NCI-H1694 treated with DMSO at 0.1 percent for 48 hours (cell line): ENCODE measurements around the gene PLAC1.

Source experiments
- DNase-seq: peaks from one replicate; lab custom pipeline; 2025; lab: John Stamatoyannopoulos, UW

Gene PLAC1

DNA sequence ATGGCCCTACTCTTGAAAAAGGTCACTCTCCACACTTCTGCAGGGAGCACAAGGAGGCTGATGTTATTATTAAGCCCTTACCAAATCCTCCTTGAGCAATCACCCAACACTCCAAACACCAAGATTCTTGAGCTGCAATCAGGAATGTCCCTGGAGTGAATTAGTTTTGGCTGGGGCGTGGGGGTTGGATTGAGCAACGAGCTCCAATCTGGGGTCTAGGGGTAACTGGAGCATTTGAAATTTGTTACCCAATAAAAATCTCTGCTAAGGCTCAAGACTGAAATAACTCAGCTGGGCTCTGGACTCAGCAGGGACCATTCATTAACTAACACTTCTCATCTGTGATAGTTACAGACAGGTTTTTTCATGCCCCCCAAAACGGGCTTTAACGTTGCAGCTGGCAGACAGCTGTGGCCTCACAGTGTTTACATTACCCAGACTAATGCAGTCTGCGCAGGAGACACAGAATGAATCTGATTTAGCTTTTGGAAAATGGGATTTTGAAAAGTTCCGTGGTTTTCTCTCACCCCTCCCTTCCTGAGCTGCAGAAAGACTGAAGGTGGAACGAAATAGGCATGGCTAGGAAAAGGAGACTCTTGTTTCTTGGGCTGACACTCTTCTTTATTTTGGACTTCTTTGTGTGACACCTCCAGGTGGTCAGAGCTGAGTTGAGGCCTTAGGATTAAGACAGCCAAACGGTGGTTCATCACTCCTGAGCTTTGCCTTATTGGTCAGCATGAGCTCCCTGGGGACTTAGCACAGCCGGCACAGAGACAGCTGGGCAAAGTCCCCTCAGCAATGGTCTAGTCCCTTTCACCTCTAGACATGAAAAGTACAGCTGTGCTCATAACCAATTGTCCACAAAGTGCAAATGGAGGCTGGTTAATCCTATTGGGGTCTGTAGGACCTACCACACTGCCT, 26.6 kb downstream of the PLAC1 start:
- DNase-seq, result peak; percentile 47

DNA sequence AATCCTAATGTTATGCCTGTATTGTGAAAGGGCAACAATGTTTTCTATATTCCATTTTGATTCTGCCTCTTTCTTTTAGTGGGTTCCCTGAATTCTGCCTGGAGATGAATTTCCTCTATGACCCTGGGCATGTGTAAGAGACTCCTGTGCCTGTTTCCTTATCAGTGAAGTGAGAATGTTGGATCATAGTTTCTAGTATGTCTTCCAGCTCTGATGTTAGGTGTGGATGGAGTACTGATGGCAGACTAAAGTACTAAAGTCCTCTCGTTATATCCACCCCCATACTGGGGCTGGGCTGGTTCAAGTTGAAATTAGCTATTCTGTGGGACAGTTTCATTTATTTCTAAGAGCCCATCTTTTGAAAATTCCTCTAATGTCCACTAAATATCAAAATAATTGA, 29.6 kb downstream of the PLAC1 start:
- no peak for DNase-seq

DNA sequence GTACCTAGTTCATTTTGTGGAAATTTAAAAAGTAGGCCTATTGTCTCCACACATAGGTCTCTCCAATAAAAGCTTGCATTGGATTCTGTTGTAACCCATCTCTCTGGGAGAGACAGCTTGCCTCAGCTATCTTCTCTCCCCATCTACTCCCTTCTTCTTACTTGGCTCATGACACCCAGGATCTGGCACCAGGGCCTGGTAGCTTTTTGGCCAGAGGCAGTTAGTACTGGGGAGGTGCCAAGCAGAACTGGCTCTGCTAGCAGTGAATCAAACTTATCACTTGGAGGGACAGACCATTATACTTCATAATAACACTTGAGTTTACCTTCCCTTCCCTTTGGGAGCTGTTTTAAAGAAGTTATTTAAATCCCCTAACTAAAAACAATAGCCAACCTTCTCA, 31.8 kb downstream of the PLAC1 start:
- no peak for DNase-seq

DNA sequence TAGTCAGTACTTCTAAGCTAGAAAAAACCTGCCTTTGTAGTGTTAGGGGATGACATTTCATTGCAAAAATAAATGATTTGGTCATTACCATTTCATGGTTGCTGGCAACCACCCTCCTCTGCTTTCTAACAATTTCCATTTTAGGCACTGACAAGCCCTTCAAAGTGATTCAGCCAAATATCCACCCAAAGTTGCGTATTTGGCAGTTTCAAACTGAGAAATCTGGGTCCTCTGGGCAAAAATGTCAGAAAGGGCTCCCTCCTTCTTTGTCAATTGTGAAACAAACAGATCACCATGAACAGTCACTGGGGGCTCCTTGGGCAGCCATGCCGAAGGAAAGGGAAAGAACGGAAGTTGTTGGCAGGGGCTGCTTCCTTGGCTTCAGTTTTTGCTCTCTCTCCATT, 33.0 kb downstream of the PLAC1 start:
- DNase-seq, result no peak

DNA sequence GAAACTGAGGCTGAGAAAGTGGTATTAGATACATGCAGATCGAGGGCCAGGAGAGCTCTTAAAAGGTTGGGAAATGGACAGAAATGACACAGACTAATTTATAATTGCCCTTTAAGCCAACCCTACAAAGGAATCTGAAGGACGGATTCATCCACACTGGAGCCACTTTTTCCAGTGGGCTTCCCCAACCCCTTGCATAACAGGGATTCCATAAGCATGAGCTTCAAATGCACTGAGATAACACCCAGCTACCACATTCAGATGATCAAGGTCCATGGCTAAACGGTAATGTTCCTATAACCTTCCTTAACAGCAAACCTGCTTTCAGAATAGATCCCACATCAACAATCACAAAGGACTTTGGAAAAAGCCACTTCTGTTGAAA, 34.2 kb downstream of the PLAC1 start:
- DNase-seq, result no peak

DNA sequence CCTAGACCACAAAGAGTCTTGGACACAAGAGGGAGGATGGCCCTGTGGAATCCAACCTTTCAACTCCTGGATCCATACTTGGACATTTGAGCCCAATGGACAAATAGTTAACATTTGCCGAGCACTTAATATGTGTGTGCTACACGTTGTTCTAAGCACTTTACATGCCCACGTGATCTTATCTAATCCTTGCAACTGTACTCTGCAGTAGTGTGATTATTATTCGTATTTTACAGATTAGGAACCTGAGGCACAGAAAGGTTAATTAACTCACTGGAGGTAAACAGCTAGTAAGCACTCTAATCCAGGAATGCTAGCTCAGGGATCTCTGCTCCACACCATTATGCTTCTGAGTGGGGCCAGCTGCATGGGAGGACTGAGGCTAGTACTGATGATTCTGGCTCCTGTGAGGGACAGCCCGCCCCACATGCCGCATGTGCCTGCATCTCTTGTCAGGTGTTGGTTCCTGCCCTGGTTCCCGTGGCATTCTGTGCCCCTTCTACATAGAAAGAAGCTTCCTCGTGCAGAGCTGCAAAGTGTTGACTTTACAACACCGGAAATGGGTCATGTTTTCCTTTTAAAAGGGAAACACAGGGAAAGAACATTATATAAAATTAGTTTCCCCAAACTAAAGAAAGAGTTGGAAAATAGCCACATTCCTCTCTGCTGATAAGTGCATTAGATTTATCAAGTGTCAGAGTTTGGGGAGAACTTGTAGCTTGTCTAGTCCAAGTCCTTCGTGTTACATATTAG, 34.8 kb downstream of the PLAC1 start:
- DNase-seq, result no peak

DNA sequence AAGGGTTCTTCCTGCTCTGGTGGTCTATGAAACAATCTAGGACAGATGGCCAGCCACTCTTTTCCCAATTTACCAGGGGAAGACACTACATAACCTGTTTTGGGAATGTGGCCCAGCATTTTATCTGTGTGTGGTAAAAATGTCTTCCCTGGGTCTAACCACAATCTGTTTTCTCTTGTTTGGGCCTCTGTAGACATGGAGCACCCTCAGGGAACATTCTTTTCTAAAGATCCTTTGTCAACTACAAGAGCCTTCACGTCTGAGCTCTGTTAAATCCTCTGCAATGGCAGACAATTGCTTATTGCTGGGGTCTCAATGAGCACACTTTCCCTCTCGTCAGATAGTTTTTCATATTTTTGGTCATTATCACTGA, 35.5 kb downstream of the PLAC1 start:
- DNase-seq, result no peak

DNA sequence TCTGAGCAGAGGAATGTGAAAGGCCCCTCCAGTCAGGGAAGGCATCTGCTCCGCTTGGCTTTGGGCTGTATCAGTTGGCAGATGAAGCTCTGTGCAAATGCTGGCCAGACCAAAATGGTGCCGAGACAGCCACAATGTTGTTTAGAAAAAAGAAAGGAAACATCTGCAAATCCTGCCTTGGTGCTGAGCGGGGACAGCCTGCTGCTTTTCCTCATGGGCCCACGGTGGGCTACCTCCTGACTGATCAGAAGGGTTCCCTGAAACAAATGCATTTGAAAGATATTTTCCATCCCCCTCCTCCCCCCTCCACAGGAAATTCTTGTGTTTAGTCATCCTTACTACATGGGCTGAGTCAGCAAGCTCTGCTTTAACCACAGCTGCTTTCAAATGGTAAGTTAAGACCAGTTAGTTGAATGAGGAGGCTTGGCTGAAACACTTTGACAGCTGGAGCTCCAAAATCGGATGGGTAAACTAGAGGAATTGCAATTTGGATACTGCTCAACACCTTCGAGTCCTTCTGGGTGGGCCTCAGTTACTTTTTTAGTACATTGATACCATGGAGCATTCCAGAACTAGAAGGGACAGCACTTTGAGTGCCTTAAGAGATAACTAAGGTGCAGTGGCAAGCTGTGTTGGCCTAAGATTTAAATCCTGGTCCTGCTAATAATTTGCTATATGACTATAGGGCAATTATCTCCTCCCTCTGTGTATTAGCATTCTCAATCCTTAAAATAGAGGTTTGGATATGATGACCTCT, 36.0 kb downstream of the PLAC1 start:
- peak; percentile 34 for DNase-seq

DNA sequence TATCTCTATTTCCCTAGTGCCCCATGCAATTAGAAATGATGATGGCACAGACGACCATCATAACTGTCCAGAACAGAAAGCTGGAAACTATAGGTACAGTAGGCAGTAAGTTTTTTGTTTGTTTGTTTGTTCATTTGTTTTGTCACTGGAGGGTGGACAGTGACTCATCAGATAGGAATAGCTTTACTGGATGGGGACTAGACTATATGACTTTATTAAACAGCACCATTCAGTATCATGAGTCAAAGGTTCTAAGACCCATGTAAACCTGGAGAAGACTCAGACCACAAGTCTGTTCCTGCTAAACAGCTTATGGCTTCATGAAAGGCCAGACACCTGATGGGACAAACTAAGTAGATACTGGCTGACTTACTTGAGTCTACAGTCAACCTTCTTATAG, 38.4 kb downstream of the PLAC1 start:
- no peak for DNase-seq

DNA sequence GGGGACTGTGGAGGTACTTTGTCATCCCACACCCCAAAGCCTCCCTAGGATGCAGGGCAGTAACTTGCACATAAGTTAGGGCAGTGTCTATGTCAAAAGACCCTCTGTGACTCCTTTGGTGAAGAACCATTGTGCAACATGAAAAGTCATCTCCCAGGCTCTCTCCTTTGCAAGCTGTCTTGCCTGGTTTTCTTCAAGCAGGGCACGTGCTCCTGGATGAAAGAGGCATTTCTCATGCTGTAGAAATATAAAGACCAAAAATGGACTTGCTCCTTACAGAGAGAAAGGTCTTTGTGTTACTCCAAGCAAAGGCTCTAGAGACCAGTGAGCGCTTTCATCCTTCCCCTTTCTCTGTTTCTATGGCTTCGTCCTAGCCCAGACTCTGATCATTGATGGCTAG, 44.9 kb downstream of the PLAC1 start:
- DNase-seq, result no peak

DNA sequence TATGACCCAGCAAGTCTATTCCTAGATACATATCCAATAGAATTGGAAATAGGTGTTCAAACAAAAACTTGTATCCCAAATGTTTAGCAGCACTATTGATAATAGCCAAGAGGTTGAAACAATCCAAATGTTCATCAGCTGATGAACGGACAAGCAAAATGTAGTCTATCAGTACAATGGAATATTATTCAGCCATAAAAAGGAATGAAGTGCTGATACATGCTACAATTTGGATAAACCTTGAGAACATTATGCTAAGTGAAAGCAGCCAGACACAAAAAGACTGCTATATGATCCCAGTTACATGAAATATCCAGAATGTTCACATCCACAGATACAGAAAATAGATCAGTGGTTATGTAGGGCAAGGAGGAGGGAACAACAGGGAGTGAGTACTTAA, 50.1 kb downstream of the PLAC1 start:
- DNase-seq, result no peak

DNA sequence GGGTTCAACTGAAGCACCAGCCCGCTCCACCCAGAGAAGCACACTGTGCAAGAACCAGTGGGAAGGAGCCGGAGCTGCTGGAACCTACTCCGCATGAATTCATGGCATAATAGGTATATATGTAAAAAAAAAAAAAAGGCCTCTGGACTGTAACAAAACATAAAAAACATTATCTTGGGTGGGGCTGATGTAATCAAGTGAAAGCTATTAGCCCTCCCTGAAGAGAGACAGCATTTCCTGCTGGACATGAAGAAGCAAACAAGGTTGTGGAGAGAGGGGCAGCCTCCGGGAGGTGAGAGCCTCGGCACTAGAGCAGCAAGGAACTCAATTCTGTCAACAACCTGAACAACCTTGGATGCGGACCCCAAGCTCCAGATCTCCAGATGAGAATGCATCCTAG, 50.7 kb downstream of the PLAC1 start:
- no peak for DNase-seq

DNA sequence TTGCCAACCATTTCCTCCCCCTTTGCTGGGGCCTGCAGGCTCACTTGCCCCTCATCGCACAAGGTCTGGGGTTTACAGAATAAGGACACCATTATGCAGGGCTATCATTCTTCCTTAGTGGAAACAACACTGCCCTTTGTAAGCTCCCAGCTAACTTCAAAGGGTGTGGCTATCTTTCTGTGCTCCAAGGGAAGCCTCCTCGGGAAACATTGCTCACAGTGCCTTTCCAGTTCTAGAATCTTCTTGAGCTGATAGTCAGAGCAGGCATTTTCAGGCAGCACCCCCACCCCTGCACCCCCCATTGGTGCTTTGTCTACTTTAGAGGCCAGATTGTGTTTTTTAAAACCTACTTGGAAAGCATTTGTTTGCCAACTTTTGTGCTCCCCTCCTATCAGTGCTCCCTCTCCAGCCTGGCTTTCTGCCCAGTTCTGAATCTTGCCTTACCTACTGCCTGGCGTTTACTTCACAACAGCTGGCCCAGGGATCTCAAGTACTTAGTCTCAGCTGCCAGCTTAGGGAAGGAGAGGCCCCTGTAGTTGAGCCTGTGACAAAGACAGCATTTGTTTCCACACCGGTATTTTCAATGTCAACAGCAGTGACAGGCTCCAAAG, 53.5 kb downstream of the PLAC1 start:
- peak; percentile 43 for DNase-seq

DNA sequence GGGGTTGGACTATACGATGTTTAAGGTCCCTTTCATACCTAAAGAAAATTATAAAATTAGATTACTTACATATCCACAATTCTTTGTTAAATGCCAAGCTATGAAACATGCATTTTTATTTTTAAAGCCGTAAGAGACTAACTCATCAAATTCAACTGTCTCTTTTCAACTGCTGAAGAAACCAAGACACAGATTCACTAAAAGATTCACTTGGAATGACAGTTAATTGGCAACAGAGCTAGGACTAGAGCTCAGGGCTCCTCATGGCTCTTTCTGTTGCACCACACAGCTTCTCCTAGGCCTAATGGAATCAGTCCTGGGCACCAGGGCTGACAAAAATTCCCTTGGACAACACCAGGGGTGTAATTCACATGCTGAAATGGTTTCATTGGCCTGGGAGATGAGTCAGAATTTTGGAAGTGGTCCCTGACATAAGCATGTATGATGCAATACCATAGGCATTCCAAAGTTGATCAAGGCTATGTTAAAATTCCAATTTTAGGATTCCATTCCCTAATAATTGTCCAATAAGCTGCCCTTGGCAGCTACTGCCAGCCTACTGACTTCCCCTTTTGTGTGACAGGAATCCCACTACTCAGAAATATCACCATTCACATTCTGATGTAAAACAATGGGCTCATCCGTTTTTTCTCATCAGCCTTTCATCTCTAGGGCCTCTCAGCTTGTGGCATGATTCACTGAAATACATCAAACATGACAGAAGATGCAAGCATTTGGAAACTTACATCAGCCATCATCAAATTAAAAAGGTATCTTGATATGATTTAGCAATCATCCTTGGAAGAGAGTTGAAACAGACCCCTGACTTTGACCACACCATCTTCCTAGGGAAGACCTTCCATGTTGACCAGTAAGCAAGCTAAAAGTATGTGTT, 54.2 kb downstream of the PLAC1 start:
- DNase-seq, result no peak

DNA sequence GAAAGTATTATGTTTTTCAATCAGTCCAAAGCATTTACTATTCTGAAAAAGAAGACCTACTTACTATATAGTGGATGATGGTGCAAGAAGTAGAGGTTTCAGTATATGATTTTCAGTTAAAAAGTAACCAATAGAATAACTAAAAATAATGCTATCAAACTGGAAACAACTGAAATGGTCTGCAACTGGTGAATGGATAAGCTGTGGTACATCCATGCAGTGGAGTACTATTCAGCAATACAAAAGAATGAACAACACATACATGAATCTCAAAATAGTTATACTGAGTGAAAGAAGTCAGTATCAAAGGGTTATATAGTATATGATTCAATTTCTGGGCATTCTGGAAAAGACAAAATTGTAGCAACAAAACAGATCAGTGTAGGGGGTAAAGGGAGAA, 55.9 kb downstream of the PLAC1 start:
- no peak for DNase-seq

DNA sequence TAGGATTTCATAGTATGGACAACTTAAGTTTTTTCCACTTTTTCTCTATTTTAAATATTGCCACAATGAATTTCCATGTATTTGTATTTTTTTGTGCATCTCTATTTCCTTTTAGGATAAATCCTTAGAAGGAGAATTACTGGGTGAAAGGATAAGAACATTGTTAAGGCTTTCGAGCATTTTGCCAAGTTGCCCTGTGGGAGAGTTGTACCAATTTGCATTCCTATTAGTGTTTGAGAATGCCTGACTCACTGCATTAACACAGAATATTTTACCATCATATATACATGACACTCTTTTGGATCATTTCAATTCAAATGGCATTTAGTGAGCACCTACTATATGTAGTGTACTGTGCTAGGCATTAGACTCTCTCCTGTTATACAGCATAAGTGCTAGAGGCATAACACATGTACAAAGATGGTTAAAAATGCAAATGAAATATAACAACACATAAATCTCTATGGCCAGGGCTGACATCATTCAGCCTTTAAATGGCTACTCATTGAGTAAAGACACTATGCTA, 57.0 kb downstream of the PLAC1 start:
- no peak for DNase-seq

DNA sequence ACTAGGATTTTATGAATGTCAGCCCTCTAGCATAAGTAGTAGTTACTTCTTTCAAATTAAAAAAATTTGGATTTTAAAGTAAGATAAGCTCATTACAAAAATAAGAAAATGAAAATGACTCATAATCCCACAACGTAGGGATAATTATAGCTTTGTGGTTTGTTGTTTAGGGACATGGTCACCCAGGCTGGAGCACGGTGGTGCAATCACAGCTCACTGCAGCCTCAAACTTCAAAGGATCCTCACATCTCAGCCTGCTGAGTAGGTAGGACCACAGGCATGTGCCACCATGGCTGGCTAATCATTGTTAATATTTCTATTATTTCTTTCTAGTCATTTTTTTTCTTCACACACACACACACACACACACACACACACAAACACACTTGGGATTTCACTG, 57.6 kb downstream of the PLAC1 start:
- DNase-seq, result no peak

DNA sequence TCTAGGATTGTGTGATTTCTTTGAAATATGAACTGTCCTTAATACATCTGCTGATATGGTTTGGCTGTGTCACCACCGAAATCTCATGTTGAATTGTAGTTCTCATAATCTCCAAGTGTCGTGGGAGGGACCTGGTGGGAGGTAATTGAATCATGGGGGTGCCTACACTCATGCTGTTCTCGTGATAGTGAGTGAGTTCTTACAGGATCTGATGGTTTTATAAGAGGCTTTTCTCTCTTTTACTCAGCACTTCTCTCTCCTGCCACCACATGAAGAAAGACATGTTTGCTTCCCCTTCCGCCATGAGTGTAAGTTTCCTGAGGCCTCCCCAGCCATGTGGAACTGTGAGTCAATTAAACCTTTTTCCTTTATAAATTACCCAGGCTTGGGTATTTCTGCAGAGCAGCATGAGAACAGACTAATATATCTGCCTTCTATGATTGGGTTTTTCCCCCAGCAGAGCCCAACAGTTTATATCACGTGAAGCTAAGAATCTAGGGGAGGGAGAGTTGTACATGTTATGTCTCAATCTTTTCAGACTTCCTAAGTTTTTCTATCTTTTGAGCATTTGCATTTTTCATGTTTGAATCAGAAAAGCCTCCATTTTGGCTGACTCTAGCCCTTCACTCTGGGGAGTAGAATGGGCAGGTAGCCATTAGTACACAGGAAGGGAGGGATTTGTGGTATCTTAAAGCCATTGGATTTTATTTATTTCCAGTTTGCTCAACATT, 58.9 kb downstream of the PLAC1 start:
- no peak for DNase-seq

DNA sequence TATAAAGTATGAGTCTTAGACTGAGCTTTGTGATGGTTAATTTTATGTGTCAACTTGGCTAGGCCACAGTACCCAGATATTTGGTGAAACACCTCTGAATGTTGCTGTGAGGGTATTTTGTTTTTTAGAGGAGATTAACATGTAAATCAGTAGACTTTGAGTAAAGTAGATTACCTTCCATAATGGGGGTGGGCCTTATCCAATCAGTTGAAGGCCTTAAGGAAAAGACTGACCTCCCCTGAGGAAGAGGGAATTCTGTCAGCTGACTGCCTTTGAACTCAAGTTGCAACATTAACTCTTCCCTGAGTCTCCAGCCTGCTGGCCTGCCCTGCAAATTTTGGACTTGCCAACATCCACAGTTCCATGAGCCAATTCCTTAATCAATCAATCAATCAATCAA, 66.0 kb downstream of the PLAC1 start:
- no peak for DNase-seq

DNA sequence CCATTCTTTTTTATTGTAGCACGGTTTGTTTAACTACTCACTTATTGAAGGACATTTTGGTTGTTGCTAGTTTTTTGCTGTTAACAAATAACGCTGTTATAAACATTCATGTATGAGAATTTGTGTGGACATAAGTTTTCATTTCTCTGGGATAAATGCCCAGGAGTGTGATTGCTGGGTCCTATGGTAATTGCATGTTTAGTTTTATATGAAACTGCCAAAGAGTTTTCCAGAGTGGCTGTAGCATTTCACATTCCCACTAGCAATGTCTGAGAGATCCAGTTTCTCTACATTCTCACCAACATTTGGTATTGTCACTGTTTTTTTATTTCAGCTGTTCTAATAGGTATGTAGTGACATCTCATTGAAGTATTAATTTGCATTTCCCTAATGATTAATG, 66.8 kb downstream of the PLAC1 start:
- no peak for DNase-seq
